T-helper 2 cell treated with Interferon-gamma antibody and Interleukin-4, amounts not matched to agents 100 ng/mL and 5 ng/mL, for 36 hours (primary cell): Measurements from ENCODE around the gene SERPING1. TPM values are rescaled to one million over a fixed set of nuclear protein-coding genes. Genes with fewer than 3 reads are reported as not detected.

Source experiments
- intact Hi-C: fragments of 100-400 bp; cut with micrococcal nuclease; formaldehyde crosslinking; loops from one replicate; pipeline ENCODE4 v1.15.1; 2023
- total RNA-seq: library from RNA; stranded (reverse); gene quantifications from 2 replicates; pipeline ENCODE4 v1.2.3, GENCODE V29; 2022

Gene SERPING1
- total RNA-seq, 1 donor from 2014 or later = not detected

GRCh38 chr11:57650739-57651090, 53.2 kb downstream of the SERPING1 start:
- intact Hi-C loops = no loop called here

GRCh38 chr11:57651408-57651807, 53.9 kb downstream of the SERPING1 start:
- intact Hi-C loops = no loop called here

- intact Hi-C loops = loop anchor here (2.0 kb wide), 1 partner anchor 15 kb away; no protein-coding TSS in a partner anchor
Measured at GRCh38 chr11:57652230-57652629, 54.7 kb downstream of the SERPING1 start.

GRCh38 chr11:57652662-57653061, 55.2 kb downstream of the SERPING1 start:
- intact Hi-C loops = loop anchor here (2.0 kb wide), 1 partner anchor 14 kb away; no protein-coding TSS in a partner anchor

GRCh38 chr11:57653163-57653562, 55.7 kb downstream of the SERPING1 start:
- intact Hi-C loops = loop anchor here (2.0 kb wide), 1 partner anchor 14 kb away; no protein-coding TSS in a partner anchor

GRCh38 chr11:57656885-57657193, 59.4 kb downstream of the SERPING1 start:
- intact Hi-C loops = loop anchor here (1.0 kb wide), 8 partner anchors 8 to 1959 kb away; partner anchors contain the start of genes MED19, SELENOH, TIMM10 and TMX2

- intact Hi-C loops = loop anchor here (1.0 kb wide), 8 partner anchors 8 to 1959 kb away; partner anchors contain the start of genes MED19, SELENOH, TIMM10 and TMX2
Measured at GRCh38 chr11:57657194-57658022, 59.9 kb downstream of the SERPING1 start, which contains the start of gene CLP1. Gene CLP1, plus strand, starts transcription at chr11:57657762. Its CDS starts 1,715 bp downstream, at chr11:57659477.

- intact Hi-C loops = no loop called here
Measured at GRCh38 chr11:57658023-57658361, 60.5 kb downstream of the SERPING1 start.

GRCh38 chr11:57659669-57660068, 62.2 kb downstream of the SERPING1 start:
- intact Hi-C loops = loop anchor here (10.0 kb wide), 1 partner anchor 865 kb away; no protein-coding TSS in a partner anchor

- intact Hi-C loops = loop anchor here (10.0 kb wide), 1 partner anchor 862 kb away; no protein-coding TSS in a partner anchor
Measured at GRCh38 chr11:57662893-57663292, 65.4 kb downstream of the SERPING1 start.

GRCh38 chr11:57663975-57664374, 66.5 kb downstream of the SERPING1 start:
- intact Hi-C loops = loop anchor here (10.0 kb wide), 1 partner anchor 861 kb away; no protein-coding TSS in a partner anchor

Other genes with a start within 250 kb of the SERPING1 start
- gene PRG3, start 216.5 kb upstream of the SERPING1 start, total RNA-seq = not detected in 2 replicates
- gene PRG2, start 207.0 kb upstream of the SERPING1 start, total RNA-seq = 0.45 TPM in 1 of 2 replicates, not detected in the other
- gene SLC43A3, start 170.6 kb upstream of the SERPING1 start, total RNA-seq = 107 and 108 TPM in 2 replicates
- 0.20 TPM in 2 replicates for gene RTN4RL2, start 137.2 kb upstream of the SERPING1 start, total RNA-seq
- gene SLC43A1, start 82.0 kb upstream of the SERPING1 start, total RNA-seq = 25.4 and 26.3 TPM in 2 replicates
- 63.0 and 67.7 TPM in 2 replicates for gene TIMM10, start 66.9 kb upstream of the SERPING1 start, total RNA-seq
- not detected in 2 replicates for gene SMTNL1, start 60.1 kb upstream of the SERPING1 start, total RNA-seq
- gene UBE2L6, start 30.0 kb upstream of the SERPING1 start, total RNA-seq = 238 and 241 TPM in 2 replicates
- 0.25 and 0.48 TPM in 2 replicates for gene YPEL4, start 52.2 kb downstream of the SERPING1 start, total RNA-seq
- 17.1 and 17.6 TPM in 2 replicates for gene CLP1, start 60.1 kb downstream of the SERPING1 start, total RNA-seq
- 74.8 and 75.7 TPM in 2 replicates for gene ZDHHC5, start 70.4 kb downstream of the SERPING1 start, total RNA-seq
- 12.1 and 12.9 TPM in 2 replicates for gene MED19, start 114.5 kb downstream of the SERPING1 start, total RNA-seq
- 73.2 and 73.6 TPM in 2 replicates for gene TMX2, start 114.9 kb downstream of the SERPING1 start, total RNA-seq
- 194 and 201 TPM in 2 replicates for gene SELENOH, start 143.8 kb downstream of the SERPING1 start, total RNA-seq
- not detected in 2 replicates for gene BTBD18, start 154.1 kb downstream of the SERPING1 start, total RNA-seq
- gene CTNND1, start 164.1 kb downstream of the SERPING1 start, total RNA-seq = 7.5 and 9.3 TPM in 2 replicates